NT2/D1 (cell line): ENCODE results near the gene AP2B1.

ENCODE experiments used
- SUZ12 ChIP-seq: IDR thresholded peaks from 2 replicates; pipeline ENCODE4 v1.6.1; 2011; ENCODE audit not compliant: insufficient read length, insufficient read depth; ENCODE audit errors: extremely low read depth
- YY1 ChIP-seq: IDR thresholded peaks from 2 replicates; pipeline ENCODE4 v1.6.1; 2011; ENCODE audit not compliant: insufficient read length, insufficient read depth
- ZNF274 ChIP-seq: IDR thresholded peaks from 2 replicates; pipeline ENCODE4 v1.6.1; 2011; ENCODE audit warnings: mild to moderate bottlenecking, low read depth, low read length

DNA sequence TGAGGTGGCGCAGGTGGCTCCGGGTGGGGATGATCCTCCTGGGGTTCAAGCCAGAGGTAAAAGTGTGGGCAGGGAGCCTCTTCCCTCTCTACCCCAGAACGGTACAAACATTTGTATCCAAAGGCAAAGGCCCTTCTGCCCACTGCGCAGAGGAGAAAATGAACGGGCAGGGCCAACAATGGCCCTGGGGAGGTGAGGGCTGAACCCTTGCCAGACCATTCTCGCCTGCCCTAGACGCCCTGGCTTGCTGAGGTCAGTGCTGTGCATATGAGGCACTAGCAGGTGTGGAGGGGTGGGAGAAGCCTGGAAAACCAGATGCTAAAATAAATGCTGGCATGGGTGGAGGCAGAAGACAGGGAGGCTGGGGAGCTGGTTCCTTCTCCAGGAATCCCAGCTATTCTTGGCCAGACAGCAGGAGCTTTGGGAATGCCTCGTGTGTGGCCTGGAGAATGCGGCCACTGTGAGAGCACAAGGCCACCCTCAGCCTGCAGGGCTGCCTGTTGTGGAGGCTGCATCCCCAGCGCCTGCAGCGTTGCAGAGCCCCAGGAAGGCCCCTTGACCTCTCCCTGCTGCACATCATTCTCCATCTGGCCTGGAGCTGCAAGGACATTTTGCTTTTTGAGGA, 178.1 kb downstream of the AP2B1 start:
- TF ChIP-seq ZNF274 (no peak), SUZ12 (no peak), YY1 (no peak)
